ENCODE measurements around the gene SLC2A6. TPM values are rescaled to one million over a fixed set of nuclear protein-coding genes. Genes with fewer than 3 reads are reported as not detected.
A peak's percentile ranks its signal among the peaks of the same experiment; 100 is the strongest.

Gene SLC2A6
- total and polyA plus RNA-seq, 10 of the 15 experiments (the other 5 are each of a cell fraction or from before 2014, with no cell fraction given): 1.1 to 37.9 (median 18.3) TPM

GRCh38 chr9:133463864-133464615 lies 14.9 kb downstream of the SLC2A6 start (continued):
- TF ChIP-seq ZNF592 (IDR thresholded peaks at IDR 0.05): no peak

DNA sequence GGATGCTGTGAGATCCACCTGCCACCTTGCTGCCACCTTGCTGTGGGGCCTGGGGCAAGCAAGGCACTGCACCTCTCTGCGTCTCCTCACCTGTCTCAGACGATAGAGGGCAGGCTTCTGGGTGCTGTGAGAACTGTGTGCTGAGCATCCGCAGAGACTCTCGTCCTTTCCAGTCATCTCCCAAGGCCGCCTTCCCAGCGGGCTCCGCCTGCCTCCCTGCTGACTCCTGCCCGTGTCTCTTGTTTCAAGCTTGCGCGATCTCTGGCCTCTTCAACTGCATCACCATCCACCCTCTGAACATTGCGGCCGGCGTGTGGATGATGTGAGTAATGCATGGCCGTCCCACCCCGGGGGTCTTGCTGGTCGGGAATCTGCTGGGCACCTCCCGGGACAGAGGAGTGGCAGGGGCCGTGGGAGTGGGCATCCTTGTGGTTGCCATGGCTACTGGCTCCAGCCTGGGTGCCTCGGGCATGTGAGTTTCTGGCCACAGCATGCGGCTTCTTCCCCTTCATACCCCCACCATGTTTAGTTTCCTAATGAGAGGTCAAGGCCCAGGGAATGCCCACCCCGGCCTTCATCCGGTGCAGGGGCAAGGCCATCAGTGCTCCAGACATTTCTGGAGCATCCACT lies 15.6 kb downstream of the SLC2A6 start:
- H3K9ac ChIP-seq (ENCODE audit: control insufficient read depth, insufficient read depth, low read length): no peak overlapping the region
- H3K27me3 ChIP-seq (replicated peaks in 1 of 2; ENCODE audit: control insufficient read depth in 2 of 2, insufficient read depth in 2 of 2, low read length in 1 of 2): no peaks in the 10 kb centered on the region; a peak in 2 of 4 replicates
- no peak overlapping the region for H3K4me2 ChIP-seq (ENCODE audit: control insufficient read depth, insufficient read depth)
- in situ Hi-C loops (cut with MboI): no loop called here
- TF ChIP-seq HSF1 (IDR thresholded peaks at IDR 0.05; ENCODE audit: low read depth, low read length): no peak
- TF ChIP-seq, protein P1, sequence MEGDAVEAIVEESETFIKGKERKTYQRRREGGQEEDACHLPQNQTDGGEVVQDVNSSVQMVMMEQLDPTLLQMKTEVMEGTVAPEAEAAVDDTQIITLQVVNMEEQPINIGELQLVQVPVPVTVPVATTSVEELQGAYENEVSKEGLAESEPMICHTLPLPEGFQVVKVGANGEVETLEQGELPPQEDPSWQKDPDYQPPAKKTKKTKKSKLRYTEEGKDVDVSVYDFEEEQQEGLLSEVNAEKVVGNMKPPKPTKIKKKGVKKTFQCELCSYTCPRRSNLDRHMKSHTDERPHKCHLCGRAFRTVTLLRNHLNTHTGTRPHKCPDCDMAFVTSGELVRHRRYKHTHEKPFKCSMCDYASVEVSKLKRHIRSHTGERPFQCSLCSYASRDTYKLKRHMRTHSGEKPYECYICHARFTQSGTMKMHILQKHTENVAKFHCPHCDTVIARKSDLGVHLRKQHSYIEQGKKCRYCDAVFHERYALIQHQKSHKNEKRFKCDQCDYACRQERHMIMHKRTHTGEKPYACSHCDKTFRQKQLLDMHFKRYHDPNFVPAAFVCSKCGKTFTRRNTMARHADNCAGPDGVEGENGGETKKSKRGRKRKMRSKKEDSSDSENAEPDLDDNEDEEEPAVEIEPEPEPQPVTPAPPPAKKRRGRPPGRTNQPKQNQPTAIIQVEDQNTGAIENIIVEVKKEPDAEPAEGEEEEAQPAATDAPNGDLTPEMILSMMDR (IDR thresholded peaks at IDR 0.05 in 2 of 3, conservative IDR thresholded peaks at IDR 0.05 in 1 of 3; ENCODE audit: control insufficient read depth in 2 of 3, extremely low read depth in 1 of 3, insufficient read depth in 1 of 3, low read depth in 3 of 3, low read length in 3 of 3): peak; percentile 31 to 41 (median 39); a peak in 4 of 6 replicates
- no peak for TF ChIP-seq PAX8 (IDR thresholded peaks at IDR 0.05)
- no peak for TF ChIP-seq SIX5 (IDR thresholded peaks at IDR 0.05; ENCODE audit: low read depth, low read length, severe bottlenecking)
- no peak for TF ChIP-seq CEBPB (IDR thresholded peaks at IDR 0.05; ENCODE audit: borderline replicate concordance in 1 of 2, low read depth in 2 of 2, low read length in 2 of 2)
- TF ChIP-seq ZBTB40 (IDR thresholded peaks at IDR 0.05; ENCODE audit: borderline replicate concordance): no peak
- intact Hi-C loops (cut with micrococcal nuclease; ENCODE audit: unreplicated experiment): no loop called here
- no peak overlapping the region for H2AFZ ChIP-seq (ENCODE audit: control insufficient read depth, low read depth, low read length)
- ChIA-PET SMC1A (ENCODE audit: uncharacterized antibody, unreplicated experiment) (no interaction called here), RAD21 (ENCODE audit: unreplicated experiment) (no interaction called here), CTCF (interaction anchor here (0.6 to 1.4 kb wide), 2 partner anchors 14 to 386 kb away, joined by 3 read pairs; no protein-coding TSS in a partner anchor), POLR2A (interaction anchor here (0.5 to 0.6 kb wide), 2 partner anchors 33 to 112 kb away, joined by 3 to 4 read pairs; no protein-coding TSS in a partner anchor)
- WGBS (ENCODE audit: insufficient coverage, insufficient replicate concordance, low lambda C conversion rate, missing lambda C conversion rate): 70% methylated on average over 22 of the region's 22 CpGs
- no peaks in the 10 kb centered on the region for H4K20me1 ChIP-seq (ENCODE audit: control insufficient read depth, insufficient read depth)
- no peak overlapping the region for H3K4me3 ChIP-seq
- DNase-seq (ENCODE audit: low read depth, low spot score): no peak
- H3K27ac ChIP-seq (ENCODE audit: control insufficient read depth, insufficient read depth): no peak overlapping the region
- peaks cover 9% of the 10 kb centered on the region for H3K4me1 ChIP-seq (ENCODE audit: control insufficient read depth, insufficient read depth, low read length)
- BruUV-seq (replicated peaks): no TSS peak
- FAIRE-seq: no peak
- no peaks in the 10 kb centered on the region for H3K9me3 ChIP-seq (replicated peaks; ENCODE audit: control insufficient read depth, insufficient read depth, low read length)
- H3K36me3 ChIP-seq (ENCODE audit: control insufficient read depth in 2 of 2, insufficient read depth in 2 of 2, low read length in 1 of 2): no peaks in the 10 kb centered on the region
- no peaks in the 10 kb centered on the region for H3K79me2 ChIP-seq (ENCODE audit: control insufficient read depth, insufficient read depth, low read length)
- no peak for ATAC-seq
